GM18508 (cell line): ENCODE data around the gene ABCC9.

ENCODE experiments used
- ATAC-seq: cut with Tn5 transposase; IDR thresholded peaks from one replicate; pipeline ENCODE4 v1.9.1; 2021; ENCODE audit warnings: moderate number of reproducible peaks; ENCODE audit not compliant: insufficient read depth, unreplicated experiment

The ABCC9 gene

GRCh38 chr12:21940549-21941505, at the start of gene ABCC9:
Gene ABCC9 (minus strand): TSS chr12:21941426. CDS start chr12:21936674, 4,752 bp downstream.
- peak; percentile 37 for ATAC-seq

DNA sequence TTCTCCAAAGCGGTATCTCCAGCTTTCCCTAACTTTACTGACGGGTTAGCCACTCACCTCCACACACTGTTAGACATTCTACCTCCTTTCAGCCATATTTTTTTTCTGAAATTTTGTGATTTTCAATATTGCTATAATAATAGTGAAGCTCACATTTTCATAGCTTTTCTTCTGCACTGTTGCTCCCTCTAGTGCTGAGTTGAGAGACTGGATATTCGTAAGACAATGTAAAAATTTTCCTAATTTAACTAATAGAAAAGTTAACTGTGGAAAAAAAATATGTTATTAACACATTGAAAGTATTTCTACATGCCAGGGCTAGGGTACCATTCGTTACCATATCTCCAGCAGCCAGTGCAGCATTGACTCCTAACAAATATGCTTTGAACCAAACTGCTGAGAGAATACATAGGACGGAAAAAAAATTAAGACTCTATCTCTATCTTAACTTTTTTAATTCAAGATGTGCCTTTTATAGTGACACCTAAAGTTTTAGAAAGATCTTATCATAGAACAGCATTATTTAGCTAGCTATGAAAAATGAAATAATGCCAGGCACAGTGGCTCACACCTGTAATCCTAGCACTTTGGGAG, 48.7 kb upstream of the ABCC9 start:
- no peak for ATAC-seq

DNA sequence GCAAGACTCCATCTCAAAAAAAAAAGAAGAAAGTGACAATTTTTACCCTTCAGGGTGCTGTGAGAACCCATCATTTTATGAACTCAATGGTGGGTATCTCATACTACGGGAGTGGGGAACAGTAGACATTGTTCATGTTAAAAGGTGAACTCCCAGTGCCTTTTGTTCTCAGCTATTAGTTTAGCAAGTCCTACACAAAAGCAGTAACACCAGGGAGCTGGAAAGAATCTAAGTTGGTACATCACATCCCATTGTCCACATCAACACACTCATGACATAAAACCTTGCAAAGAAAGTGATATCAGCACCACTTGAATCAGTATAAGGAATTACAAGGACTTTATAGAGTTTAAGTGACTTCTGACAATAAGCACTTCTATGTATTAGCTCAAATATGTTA, 47.4 kb upstream of the ABCC9 start:
- ATAC-seq: no peak

DNA sequence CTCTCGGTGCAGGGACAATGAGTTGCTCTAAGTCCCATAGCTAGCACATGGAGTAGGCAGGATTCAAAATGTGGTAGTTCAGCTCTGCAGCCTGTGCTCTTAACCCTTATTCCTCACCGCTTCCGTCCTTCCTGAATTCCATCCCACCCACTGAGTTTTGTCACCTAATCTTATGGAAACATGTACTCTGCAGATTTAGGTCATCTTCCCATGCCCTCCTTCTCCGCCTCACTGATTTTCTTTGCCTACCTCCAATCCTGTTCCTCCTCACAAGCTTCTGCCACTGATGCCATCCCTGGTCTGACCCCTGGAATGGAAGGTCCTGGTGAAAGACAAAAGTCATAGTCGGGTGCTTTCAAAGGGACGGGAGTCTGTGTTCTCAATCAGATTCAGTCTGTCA, 46.5 kb upstream of the ABCC9 start:
- ATAC-seq: no peak

DNA sequence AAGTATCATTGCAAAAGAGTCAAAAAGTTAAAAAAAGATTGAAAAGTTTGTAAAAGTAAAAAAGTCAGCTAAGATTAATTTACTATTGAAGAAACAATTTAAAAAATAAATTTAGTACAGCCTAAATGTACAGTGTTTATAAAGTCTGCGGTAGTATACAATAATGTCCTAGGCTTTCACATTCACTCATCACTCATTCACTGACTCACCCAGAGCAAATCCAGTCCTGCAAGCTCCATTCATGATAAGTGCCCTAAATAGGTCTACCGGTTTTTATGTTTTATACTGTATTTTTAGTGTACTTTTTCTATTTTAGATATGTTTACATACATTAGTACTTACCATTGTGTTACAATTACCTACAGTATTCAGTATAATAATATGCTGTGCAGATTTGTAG, 43.9 kb upstream of the ABCC9 start:
- no peak for ATAC-seq

DNA sequence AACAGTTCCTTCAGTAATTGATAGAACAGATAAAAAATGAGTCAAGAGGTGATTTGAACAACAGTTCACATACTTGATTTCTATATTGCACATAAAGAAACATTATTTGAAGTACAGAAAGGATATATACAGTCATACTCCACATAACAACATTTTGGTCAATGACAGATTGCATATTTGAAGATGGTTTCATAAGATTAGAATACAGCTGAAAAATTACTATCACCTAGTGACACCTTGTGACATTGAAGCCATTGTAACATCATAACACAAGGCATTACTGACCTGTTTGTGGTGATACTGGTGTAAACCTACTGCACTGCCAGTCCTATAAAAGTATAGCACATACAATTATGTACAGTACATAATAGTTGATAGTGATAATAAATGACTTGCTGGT, 43.1 kb upstream of the ABCC9 start:
- no peak for ATAC-seq

- no peak for ATAC-seq
These were observed 41.9 kb upstream of the ABCC9 start for GRCh38 chr12:21983095-21983494.

DNA sequence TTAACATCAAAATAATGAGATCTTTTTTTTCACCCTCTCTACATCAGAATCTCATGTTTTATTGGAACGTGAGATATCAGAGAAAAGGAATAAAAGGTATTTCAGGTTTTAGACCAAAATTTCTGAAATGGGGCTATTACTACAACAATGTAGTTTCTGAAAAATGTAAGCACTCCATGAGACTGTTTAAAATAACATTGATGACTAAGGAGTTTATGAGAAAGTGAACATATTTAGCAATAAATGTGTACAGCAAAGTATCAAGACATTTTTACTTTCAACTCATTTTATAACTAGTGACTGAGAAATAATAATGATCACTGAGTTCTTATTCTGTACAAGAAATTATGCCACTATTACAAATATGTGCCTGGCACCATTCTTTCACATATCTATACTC, 39.3 kb upstream of the ABCC9 start:
- no peak for ATAC-seq

GRCh38 chr12:21975293-21975692, 34.1 kb upstream of the ABCC9 start:
- ATAC-seq: no peak

DNA sequence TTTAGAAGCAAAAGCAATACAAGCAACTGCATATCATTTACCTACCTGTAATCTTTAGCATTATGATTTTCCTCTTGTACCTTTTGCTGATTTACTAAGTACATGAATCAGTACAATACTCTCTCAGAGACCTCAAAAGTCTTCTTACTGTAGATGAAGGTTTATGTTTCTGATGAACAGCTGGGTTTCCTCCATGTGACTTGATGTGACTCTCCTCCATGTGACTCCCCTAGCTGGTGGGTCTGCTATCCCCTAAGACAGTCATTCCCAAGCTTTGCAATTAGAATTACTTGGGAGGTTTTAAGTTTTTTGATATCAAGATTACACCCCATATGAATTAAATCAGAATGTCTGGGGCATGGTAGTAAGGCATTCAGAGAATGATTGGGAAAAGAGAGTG, 32.0 kb upstream of the ABCC9 start:
- no peak for ATAC-seq

DNA sequence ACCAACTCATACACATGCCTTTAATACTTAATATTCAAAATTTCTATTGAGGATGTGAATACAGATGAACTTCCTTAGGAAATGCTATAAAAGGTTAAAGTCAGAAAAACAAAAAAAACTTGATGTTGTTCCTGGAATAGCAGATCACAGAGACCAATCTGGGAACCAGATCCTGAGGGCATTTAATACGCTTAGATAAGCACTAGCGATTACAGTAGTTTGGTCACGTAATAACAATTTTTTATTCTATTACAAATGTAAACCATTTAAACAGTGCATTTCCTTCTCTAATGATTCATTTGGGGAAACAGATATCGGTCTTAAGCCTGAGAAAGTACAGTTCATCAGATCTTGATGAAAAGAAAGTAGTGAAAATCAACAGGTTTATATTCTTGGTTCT, 30.8 kb upstream of the ABCC9 start:
- ATAC-seq: no peak

DNA sequence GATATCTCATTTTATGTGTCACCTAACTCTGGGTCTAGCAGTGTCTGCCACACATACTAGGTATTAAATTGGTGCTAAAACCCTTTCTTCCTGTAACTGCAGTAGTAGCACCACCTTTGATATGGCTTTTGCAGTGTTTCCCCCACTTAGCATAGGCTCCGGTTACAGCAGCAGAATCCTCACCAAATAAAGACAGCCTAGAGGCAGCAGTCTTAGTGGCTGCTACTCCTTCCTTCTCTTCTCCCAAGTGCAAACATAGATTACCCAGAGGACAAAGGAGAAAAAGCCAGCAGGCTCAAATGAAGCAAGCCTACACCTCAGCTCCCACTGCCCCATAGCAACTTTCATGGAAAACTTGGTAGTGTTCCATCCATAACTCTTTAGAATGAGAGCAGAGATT, 30.1 kb upstream of the ABCC9 start:
- no peak for ATAC-seq

- no peak for ATAC-seq
These were observed 21.6 kb upstream of the ABCC9 start for GRCh38 chr12:21962821-21963220.

GRCh38 chr12:21962236-21962635, 21.0 kb upstream of the ABCC9 start:
- ATAC-seq: no peak

- no peak for ATAC-seq
These were observed 9.4 kb upstream of the ABCC9 start for GRCh38 chr12:21950649-21951048.

GRCh38 chr12:21949036-21949435, 7.8 kb upstream of the ABCC9 start:
- no peak for ATAC-seq

DNA sequence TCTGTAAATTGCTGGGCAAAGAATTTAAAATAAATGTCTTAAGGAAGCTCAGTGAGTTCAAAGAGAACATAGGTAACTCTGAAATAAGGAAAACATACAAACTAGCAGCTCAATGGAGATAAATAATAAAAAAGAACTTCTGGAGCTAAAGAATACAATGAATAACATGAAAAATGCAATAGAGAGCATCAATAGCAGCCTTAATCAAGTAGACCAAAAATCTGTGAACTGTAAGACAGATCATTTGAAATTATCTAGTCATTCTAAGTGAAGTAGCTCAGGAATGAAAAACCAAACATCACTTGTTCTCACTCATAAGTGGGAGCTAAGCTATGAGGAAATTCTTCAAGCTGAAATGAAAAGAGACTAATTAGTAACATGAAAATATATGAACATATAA, 5.8 kb upstream of the ABCC9 start:
- ATAC-seq: no peak

DNA sequence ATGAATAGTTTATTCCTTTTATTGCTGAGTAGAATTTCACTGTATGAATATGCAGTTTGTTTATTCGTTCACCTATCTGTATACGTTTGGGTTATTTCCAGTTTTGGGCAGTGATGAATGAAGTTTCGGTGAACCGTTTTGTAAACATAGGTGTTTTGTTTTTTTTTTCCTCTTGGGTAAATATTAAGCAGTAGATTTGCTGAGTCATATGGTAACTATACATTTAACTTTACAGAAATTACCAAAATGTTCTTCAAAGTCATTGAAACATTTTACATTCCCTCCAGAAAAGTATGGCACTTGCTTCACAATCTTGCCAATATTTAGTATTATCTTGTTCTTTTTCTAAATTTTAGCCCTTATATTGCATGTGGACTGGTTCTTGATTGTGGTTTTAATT, 3.8 kb upstream of the ABCC9 start:
- ATAC-seq: no peak

- no peak for ATAC-seq
These were observed 1.1 kb upstream of the ABCC9 start for GRCh38 chr12:21942377-21942703.

- no peak for ATAC-seq
These were observed 515 bp upstream of the ABCC9 start for GRCh38 chr12:21941506-21942376.

- ATAC-seq: no peak
These were observed 1.8 kb downstream of the ABCC9 start for GRCh38 chr12:21939435-21939834.
